HG03025 (cell line): ENCODE measurements around the gene RPL31.

ENCODE experiments used
- ATAC-seq: cut with Tn5 transposase; IDR thresholded peaks from one replicate; pipeline ENCODE4 v1.9.1; 2021; ENCODE audit warnings: mild to moderate bottlenecking, moderate library complexity; ENCODE audit not compliant: unreplicated experiment, low FRiP score

The RPL31 gene

DNA sequence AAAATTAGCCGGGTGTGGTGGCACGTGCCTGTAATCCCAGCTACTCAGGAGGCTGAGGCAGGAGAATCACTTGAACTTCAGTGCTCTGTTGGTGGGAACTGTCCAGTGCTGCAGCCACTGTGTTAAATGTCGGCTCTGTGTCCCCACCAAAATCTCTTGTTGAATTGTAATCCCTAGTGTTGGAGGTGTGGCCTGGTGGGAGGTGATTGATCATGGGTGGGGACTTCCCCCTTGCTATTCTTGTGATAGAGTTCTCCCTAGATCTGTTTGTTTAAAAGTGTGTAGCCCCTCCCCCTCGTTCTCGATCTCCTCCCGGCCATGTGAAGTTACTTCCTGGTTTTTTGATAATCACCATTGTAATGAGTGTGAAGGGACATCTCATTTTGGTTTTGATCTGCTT, 9.8 kb upstream of the RPL31 start:
- no peak for ATAC-seq

DNA sequence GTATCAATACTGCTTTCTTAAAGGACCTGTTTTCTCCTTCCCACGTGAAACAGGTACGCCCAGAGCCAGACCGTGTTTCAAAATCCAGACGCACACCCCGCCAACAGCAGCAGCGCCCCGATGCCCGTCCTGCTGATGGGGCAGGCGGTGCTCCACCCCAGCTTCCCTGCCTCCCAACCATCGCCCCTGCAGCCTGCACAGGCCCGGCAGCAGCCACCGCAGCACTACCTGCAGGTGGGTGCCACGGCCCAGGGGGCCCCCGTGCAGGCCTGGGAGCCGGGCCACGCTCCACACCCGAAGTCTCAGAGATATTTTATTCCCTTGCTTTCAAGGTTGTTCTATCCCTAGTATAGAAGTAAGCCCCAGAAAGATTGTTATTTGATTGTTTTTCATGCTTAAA, 8.8 kb upstream of the RPL31 start:
- ATAC-seq: no peak

DNA sequence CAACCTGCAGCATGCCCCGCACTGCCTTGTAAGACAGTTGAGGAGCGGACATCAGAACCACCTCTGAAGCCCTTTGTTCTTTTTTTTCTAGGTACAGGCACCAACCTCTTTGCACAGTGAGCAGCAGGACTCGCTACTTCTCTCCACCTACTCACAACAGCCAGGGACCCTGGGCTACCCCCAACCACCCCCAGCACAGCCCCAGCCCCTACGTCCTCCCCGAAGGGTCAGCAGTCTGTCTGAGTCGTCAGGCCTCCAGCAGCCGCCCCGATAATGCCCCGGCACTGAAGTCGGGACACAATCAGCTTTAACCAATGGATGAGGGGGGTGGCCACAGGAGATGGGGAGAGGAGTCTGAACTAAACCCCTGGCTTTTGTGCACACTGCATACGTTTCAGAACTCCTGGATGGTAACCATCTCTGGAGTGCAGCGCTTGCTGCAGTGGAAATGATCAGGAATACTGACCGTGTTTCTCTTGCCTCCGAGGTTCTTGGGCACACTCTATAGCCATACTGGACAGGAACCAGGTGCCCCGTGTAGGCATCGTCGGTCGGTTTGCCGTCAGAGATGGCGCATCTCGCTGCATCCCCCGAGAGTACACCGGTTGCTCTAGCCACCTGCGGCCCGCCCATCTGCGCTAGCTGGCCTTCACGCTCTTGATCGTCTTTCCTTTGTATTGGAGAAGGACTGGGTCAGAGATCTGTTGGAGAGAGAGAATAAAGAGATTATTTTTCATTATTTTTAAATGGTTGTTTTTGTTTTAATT, 6.6 kb upstream of the RPL31 start:
- ATAC-seq: no peak

GRCh38 chr2:100997509-100998234, 4.4 kb upstream of the RPL31 start:
- no peak for ATAC-seq

- no peak for ATAC-seq
Measured at GRCh38 chr2:100998235-100998573, 3.9 kb upstream of the RPL31 start.

DNA sequence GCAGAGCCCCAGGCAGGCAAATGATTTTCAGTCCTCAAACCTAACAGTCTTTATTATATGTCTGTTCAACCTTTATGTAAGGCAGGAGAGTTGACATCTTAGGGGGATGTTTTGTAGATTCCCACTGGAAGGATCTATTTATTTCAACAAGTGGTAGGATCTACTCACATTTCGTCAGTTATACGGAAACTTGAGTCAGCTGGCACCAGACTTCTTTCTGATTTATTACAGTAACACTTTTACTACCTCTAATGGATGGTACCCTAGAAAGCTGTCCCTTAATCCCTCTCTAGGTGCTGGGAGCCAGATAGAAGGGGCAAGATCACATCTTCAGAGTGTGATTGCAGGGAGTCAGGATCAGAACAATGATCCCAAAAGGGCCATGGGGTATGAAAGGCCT, 2.1 kb upstream of the RPL31 start:
- no peak for ATAC-seq

- no peak for ATAC-seq
Measured at GRCh38 chr2:101002562-101003277, 631 bp downstream of the RPL31 start.

DNA sequence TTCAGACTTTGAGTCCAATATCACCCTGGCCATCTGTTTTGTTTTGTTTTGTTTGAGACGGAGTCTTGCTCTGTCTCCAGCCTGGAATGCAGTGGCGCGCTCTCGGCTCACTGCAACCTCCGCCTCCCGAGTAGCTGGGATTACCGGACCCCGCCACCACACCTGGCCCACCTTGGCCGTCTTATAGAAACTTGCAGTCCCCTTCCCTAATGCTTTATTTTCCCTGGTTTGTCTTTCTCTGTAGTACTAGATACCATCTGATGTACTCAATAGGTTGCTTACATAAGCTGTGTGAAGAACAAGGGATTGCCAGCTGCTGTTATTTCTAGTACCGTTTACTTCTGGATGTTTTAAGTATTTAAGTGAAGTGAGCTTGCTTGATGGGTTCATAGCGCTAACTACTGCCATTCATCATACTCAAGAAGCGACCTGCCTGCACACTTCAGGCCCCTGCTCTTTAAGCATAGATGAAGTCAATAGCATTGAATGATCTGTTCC, 1.2 kb downstream of the RPL31 start:
- ATAC-seq: no peak

DNA sequence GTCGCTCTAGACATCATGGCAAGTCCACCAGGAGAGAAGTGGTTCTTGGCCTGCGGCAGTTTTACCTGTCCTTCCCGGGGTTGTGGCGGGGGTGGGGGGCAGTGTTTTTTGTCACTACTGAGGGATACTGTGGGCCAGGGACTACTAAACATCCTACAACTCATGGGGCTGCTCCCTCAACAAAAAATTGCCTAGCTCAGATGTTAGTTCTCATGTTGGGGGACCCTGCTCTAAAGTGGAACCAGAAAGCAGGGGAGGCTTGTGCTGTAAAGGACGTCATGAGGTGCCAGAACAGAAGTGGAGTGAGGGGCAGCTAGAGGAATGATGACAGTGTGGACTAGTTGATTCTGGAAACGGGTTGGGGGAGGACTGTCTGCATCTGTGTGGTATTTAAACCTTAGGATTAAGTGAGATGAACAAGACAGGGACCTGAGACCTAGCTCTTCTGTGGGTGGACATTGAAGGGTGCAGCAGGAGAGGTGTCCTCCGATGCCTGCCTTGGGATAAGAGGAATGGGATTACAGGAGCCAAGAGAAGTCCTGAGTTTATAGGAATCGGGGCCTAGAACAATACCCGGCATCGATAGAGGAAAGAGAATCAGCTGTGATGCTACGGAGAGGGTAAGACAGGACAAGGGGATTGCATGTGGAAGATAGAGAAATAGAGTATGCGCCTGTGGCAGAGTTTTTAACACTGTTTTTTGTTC, 2.7 kb downstream of the RPL31 start:
- no peak for ATAC-seq

- no peak for ATAC-seq
Measured at GRCh38 chr2:101006065-101006715, 4.1 kb downstream of the RPL31 start.

DNA sequence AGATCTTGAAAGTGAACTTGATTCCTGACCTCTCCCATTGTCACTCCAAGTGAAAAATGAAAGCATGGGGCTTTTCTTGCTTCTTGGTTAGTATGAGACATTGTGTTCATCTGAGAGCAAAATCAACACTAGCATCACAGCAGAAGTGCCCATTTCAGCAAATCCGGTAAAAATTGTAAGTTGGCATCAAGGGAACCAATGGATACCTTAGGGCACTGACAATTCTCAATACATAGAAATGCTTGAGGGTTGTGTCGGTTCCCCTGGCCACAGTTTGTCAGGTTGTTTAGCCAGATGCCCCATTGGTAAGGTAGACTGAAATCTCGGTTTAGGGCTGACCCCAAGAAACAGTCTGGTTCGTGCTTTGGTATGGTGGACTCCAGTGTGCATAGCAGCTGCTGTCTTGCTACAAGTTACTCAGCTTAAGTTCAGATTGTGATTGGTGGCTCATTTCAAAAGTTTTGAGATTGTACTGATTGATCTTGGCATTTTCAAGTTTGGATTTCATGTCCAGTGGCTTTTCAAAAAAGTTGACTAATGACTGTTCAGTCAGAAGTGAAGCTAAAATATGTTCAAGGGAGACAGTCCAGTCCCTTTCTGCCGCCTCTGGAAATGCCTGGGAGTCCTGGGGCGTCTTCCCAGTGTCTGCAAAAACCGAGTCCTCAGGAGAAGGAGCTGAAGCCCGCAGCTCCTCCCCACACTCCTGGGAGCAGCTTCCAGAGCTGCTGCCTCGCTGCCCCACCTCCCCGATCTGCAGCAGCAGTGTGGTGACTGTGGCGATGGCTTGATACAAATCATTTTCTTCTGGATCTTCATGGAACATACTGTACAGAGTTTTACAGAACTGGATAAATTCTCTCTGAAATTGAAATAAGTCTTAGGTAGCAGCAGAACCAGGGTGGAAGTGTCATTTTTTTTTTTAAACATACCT, 5.6 kb downstream of the RPL31 start:
- no peak for ATAC-seq

DNA sequence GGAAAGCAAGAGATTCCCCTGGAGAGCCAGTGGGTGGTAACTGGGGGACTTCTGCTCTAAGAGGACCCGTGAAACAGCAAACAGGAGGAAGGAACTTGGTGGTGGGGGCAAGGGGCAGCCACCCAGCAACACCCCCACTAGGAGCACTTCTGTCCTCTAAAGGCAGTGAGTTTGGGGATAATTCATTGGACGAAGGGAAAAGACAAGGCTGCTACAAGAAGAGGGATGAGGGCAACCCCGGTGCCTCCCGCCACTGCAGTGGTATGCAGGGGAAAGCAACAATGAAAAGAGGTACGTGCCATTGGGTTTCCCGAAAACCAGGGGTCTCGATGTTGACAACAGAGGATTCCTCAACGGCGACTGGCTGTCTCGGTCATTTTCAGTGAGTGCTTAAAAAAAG, 9.1 kb downstream of the RPL31 start:
- no peak for ATAC-seq

GRCh38 chr2:101012054-101012705, 10.1 kb downstream of the RPL31 start:
- ATAC-seq: peak; percentile 89

- ATAC-seq: no peak
Measured at GRCh38 chr2:101012706-101013181, 10.7 kb downstream of the RPL31 start.

DNA sequence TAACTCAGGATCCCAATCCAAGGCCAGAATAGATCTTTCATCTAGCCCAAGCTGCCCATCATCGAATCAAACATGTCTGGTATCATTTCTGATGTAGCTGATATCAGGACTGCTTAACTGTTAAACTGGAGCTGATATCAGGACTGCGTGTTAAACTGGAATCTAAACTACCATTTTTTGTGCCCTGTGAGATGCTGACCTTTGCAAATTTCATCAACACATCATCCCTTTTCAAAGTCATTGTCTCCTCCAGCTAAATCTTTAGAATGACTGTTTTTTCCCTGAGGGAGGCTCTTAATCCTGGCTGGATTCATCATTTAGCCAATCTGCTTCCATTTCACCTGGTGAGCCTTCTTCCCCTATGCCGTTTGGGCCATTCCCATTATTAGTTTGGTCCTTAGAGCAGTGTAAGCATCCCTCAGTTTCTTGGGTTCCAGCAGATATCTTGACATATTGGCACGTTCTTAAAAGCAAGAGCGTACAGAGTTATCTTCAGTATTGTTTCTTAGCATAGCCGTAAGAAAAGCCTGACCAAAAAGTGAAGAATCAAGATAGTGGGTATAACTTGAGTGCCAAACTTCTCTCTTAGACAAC, 12.3 kb downstream of the RPL31 start:
- no peak for ATAC-seq

DNA sequence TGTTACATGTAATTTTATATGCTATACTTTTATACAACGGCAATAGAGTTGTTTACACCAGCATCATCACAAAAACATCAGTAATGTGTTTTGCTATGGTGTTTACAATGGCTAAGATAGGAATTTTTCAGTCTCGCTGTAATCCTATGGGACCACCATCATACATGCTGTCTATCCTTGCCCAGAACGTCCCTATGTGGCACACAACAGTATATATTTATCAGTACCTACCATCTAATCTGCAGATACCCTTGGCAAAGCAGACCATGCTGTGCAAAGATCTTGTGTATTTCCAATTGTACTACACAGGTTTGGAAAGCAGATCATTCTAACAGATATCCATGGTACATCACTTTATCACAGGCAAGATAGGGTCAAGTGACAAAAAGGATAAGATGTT, 15.3 kb downstream of the RPL31 start:
- ATAC-seq: no peak

- ATAC-seq: no peak
Measured at GRCh38 chr2:101018934-101019333, 16.8 kb downstream of the RPL31 start.

- no peak for ATAC-seq
Measured at GRCh38 chr2:101022221-101022620, 20.1 kb downstream of the RPL31 start.
